Endothelial cell of umbilical vein (primary cell): ENCODE data around the gene EEFSEC. TPM values are rescaled to one million over a fixed set of nuclear protein-coding genes. Genes with fewer than 3 reads are reported as not detected.

ENCODE experiments used
- BruUV-seq: library from RNA; stranded (reverse); fragments of 400-500 nt; replicated peaks from 2 replicates; lab custom pipeline; 2021; lab: Mats Ljungman, UMichigan
- CTCF ChIA-PET: fragments of 300-600, 350-600 bp; sonication (Branson Sonifier 250); formaldehyde crosslinking; loops from one replicate; lab custom pipeline; 2021; ENCODE audit warnings: antibody characterized with exemption, inconsistent platforms; lab: Charles Lee
- POLR2A ChIA-PET: fragments of 300-600, 350-600 bp; sonication (Branson Sonifier 250); formaldehyde crosslinking; loops from one replicate; lab custom pipeline; 2021; ENCODE audit warnings: antibody characterized with exemption, inconsistent platforms; lab: Charles Lee
- DNase-seq: peaks from one replicate; pipeline ENCODE4 v3.0.0-alpha.2; 2011; ENCODE audit warnings: low read depth, low spot score
- FAIRE-seq: peaks from 2 replicates; lab custom pipeline; 2011; peaks lifted over from hg19 to GRCh38; lab: Jason Lieb, UNC
- H2AFZ ChIP-seq: 2 replicates; pipeline ENCODE4 v1.6.0; 2012; ENCODE audit warnings: low read depth, low read length, control low read depth, inconsistent platforms
- H3K27ac ChIP-seq: 2 replicates; pipeline ENCODE4 v1.5.1; 2011; ENCODE audit warnings: low read depth, mild to moderate bottlenecking, control low read depth, low read length, moderate library complexity; ENCODE audit not compliant: insufficient read depth
- H3K27me3 ChIP-seq, 2 experiments: 2 replicates each; pipeline versions ENCODE4 v1.6.0 to v1.6.1; 2011; ENCODE audit warnings: low read length in 2 of 2, mixed read lengths in 1 of 2; ENCODE audit not compliant: control insufficient read depth in 2 of 2, insufficient read depth in 2 of 2
- H3K36me3 ChIP-seq, 2 experiments: 2 replicates in 1 of 2; 3 replicates in 1 of 2; pipeline ENCODE4 v1.5.1; 2011; ENCODE audit warnings: low read length in 2 of 2, mild to moderate bottlenecking in 1 of 2, moderate library complexity in 1 of 2; ENCODE audit not compliant: control insufficient read depth in 2 of 2, insufficient read depth in 2 of 2; ENCODE audit errors: extremely low read depth in 1 of 2
- H3K4me1 ChIP-seq: 3 replicates; pipeline ENCODE4 v1.5.1; 2011; ENCODE audit warnings: mild to moderate bottlenecking, low read length; ENCODE audit not compliant: control insufficient read depth, insufficient read depth; ENCODE audit errors: extremely low read depth
- H3K4me2 ChIP-seq: 2 replicates; pipeline ENCODE4 v1.6.1; 2011; ENCODE audit warnings: low read length, control low read depth, mixed read lengths; ENCODE audit not compliant: insufficient read depth
- H3K4me3 ChIP-seq, 3 experiments: fragments of 200-600 bp in 1 of 3; sonication (generic), shearing (Covaris generic) in 1 of 3; replicated peaks in 1 of 3; 2 replicates each; pipeline ENCODE4 v1.5.1; 2011 to 2016; ENCODE audit warnings: control low read depth in 3 of 3, low read length in 3 of 3, mild to moderate bottlenecking in 2 of 3, inconsistent platforms in 1 of 3, low read depth in 1 of 3, moderate library complexity in 1 of 3; ENCODE audit not compliant: insufficient read depth in 1 of 3
- H3K79me2 ChIP-seq: 2 replicates; pipeline ENCODE4 v1.6.0; 2012; ENCODE audit warnings: low read length, inconsistent platforms; ENCODE audit not compliant: control insufficient read depth, insufficient read depth
- H3K9ac ChIP-seq: replicated peaks from 2 replicates; pipeline ENCODE3; 2011; ENCODE audit warnings: low read length, control low read depth; ENCODE audit not compliant: insufficient read depth; ENCODE audit errors: extremely low read depth
- H3K9me1 ChIP-seq: replicated peaks from 3 replicates; pipeline ENCODE4 v1.6.0; 2011; ENCODE audit warnings: mild to moderate bottlenecking, low read length; ENCODE audit not compliant: control insufficient read depth, insufficient read depth; ENCODE audit errors: extremely low read depth
- H3K9me3 ChIP-seq: replicated peaks from 2 replicates; pipeline ENCODE4 v1.5.1; 2012; ENCODE audit warnings: low read length, inconsistent platforms; ENCODE audit not compliant: control insufficient read depth, insufficient read depth
- H4K20me1 ChIP-seq: replicated peaks from 2 replicates; pipeline ENCODE3; 2011; ENCODE audit warnings: mild to moderate bottlenecking, low read length; ENCODE audit not compliant: control insufficient read depth, insufficient read depth; ENCODE audit errors: extremely low read depth
- EZH2 ChIP-seq: IDR thresholded peaks from 2 replicates; pipeline ENCODE4 v1.6.1; 2012; ENCODE audit warnings: borderline replicate concordance, low read depth, mild to moderate bottlenecking, moderate library complexity, low read length, inconsistent platforms; ENCODE audit not compliant: severe bottlenecking
- FOS ChIP-seq: IDR thresholded peaks from 2 replicates; pipeline ENCODE4 v1.6.1; 2011; ENCODE audit warnings: mild to moderate bottlenecking, low read length, moderate library complexity, borderline replicate concordance; ENCODE audit not compliant: insufficient read depth
- GATA2 ChIP-seq: IDR thresholded peaks from 2 replicates; pipeline ENCODE4 v1.7.0; 2011; ENCODE audit warnings: low read depth, mild to moderate bottlenecking, moderate library complexity, mixed read lengths, low read length; ENCODE audit not compliant: insufficient read length, insufficient read depth
- JUN ChIP-seq: IDR thresholded peaks from 2 replicates; pipeline ENCODE4 v1.6.1; 2011; ENCODE audit warnings: borderline replicate concordance, low read depth; ENCODE audit not compliant: insufficient read length, insufficient read depth
- MYC ChIP-seq: IDR thresholded peaks from one replicate; pipeline ENCODE4 v1.6.1; 2011; ENCODE audit warnings: mild to moderate bottlenecking, low read depth, low read length
- POLR2A ChIP-seq: IDR thresholded peaks from 2 replicates; pipeline ENCODE4 v1.6.1; 2012; ENCODE audit warnings: low read depth, mild to moderate bottlenecking, control low read depth, low read length
- POLR2AphosphoS5 ChIP-seq: IDR thresholded peaks from 2 replicates; pipeline ENCODE4 v1.6.1; 2012; ENCODE audit warnings: low read depth, mild to moderate bottlenecking, control low read depth, low read length, moderate library complexity; ENCODE audit not compliant: insufficient read depth
- dilution Hi-C: fragments of 300-500 bp; cut with MboI; formaldehyde crosslinking; loops from one replicate; pipeline ENCODE4 v1.15.0; 2019; ENCODE audit warnings: low sequenced_read_pairs; ENCODE audit not compliant: extremely low pct_ligation_motif_present
- intact Hi-C: fragments of 100-400 bp; cut with micrococcal nuclease; formaldehyde crosslinking; loops from one replicate; pipeline ENCODE4 v1.10.0; 2022
- polyA plus RNA-seq, 4 experiments: library from polyadenylated mRNA; depleted of rRNA in 3 of 4; stranded (reverse) in 3 of 4; unstranded in 1 of 4; fragments of >200 nt; gene quantifications; 2 replicates each; pipeline versions ENCODE4 v1.2.1 to v1.2.3, GENCODE V29; 2011 to 2012; ENCODE audit warnings: missing spikeins in 1 of 4
- total RNA-seq: library from RNA; stranded (reverse); gene quantifications from 2 replicates; pipeline ENCODE4 v1.2.3, GENCODE V29; 2021
- TF ChIP-seq, protein P1 (sequence below): IDR thresholded peaks from 2 replicates; pipeline ENCODE4 v1.6.1; 2011; ENCODE audit not compliant: insufficient read depth, insufficient read length
- TF ChIP-seq, protein P2 (sequence below), 2 donors: IDR thresholded peaks; 1 replicate in 1 of 2; 2 replicates in 1 of 2; pipeline ENCODE4 v1.5.1; 2011; ENCODE audit warnings: low read length in 2 of 2, mild to moderate bottlenecking in 2 of 2, moderate library complexity in 2 of 2, control low read depth in 1 of 2, inconsistent platforms in 1 of 2, low read depth in 1 of 2; ENCODE audit not compliant: insufficient read depth in 1 of 2; ENCODE audit errors: extremely low read depth in 1 of 2

EEFSEC gene
- total and polyA plus RNA-seq, 2 donors (not counting 3 experiments of a cell fraction or from before 2014, with no cell fraction given), result 13.1 to 14.5 TPM

DNA sequence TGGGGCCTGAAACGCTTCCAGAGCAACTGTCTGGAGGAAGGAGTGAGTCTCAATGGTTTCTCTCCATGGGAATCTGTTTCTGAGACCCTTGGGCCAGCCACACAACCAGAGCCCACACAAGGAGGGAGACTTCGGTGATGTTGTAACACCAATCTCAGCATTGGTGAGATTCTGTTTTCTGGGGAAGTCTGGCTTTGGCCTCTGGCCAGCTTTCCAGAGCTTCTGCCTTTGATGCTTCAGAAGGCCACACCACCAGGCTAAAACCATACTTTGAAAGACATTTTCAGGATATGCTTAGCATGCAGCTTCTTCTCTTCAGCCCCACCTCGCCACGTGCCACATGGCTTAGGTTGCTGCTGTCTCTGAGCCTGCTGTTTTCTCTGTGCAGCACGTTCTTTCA is 3.6 kb upstream of the EEFSEC start:
- no TSS peak for BruUV-seq
- no peak overlapping the region for H3K9ac ChIP-seq
- dilution Hi-C loops, result no loop called here
- intact Hi-C loops, result no loop called here
- no peaks in the 10 kb centered on the region for H4K20me1 ChIP-seq
- FAIRE-seq, result no peak
- H3K4me1 ChIP-seq, result peaks cover 3% of the 10 kb centered on the region
- CTCF ChIA-PET, result interaction anchor here (0.6 to 1.3 kb wide), 2 partner anchors 16 to 54 kb away, joined by 3 to 4 read pairs; no protein-coding TSS in a partner anchor
- no peak overlapping the region for H2AFZ ChIP-seq
- H3K27me3 ChIP-seq, result peaks cover under 1 to 4% of the 10 kb centered on the region in 2 experiments
- no peaks in the 10 kb centered on the region for H3K79me2 ChIP-seq
- POLR2A ChIA-PET, result no interaction called here
- H3K36me3 ChIP-seq, result no peaks in the 10 kb centered on the region
- TF ChIP-seq, protein P1, sequence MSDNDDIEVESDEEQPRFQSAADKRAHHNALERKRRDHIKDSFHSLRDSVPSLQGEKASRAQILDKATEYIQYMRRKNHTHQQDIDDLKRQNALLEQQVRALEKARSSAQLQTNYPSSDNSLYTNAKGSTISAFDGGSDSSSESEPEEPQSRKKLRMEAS, result no peak
- TF ChIP-seq, protein P2, sequence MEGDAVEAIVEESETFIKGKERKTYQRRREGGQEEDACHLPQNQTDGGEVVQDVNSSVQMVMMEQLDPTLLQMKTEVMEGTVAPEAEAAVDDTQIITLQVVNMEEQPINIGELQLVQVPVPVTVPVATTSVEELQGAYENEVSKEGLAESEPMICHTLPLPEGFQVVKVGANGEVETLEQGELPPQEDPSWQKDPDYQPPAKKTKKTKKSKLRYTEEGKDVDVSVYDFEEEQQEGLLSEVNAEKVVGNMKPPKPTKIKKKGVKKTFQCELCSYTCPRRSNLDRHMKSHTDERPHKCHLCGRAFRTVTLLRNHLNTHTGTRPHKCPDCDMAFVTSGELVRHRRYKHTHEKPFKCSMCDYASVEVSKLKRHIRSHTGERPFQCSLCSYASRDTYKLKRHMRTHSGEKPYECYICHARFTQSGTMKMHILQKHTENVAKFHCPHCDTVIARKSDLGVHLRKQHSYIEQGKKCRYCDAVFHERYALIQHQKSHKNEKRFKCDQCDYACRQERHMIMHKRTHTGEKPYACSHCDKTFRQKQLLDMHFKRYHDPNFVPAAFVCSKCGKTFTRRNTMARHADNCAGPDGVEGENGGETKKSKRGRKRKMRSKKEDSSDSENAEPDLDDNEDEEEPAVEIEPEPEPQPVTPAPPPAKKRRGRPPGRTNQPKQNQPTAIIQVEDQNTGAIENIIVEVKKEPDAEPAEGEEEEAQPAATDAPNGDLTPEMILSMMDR (IDR thresholded peaks at IDR 0.05; ENCODE audit: extremely low read depth in 1 of 2, insufficient read depth in 1 of 2, low read depth in 1 of 2, low read length in 2 of 2), result no peak
- TF ChIP-seq EZH2 (no peak), MYC (no peak), JUN (no peak), POLR2A (no peak), POLR2AphosphoS5 (no peak), GATA2 (no peak), FOS (no peak)
- no peak for DNase-seq
- H3K27ac ChIP-seq, result no peak overlapping the region
- no peaks in the 10 kb centered on the region for H3K9me3 ChIP-seq
- H3K4me2 ChIP-seq, result no peak overlapping the region
- H3K4me3 ChIP-seq, result no peak overlapping the region
- no peaks in the 10 kb centered on the region for H3K9me1 ChIP-seq
